HepG2 (cell line): ENCODE data around the gene LAMA5. TPM values are rescaled to one million over a fixed set of nuclear protein-coding genes. Genes with fewer than 3 reads are reported as not detected.
A peak's percentile ranks its signal among the peaks of the same experiment; 100 is the strongest.

Experiments used
- ATAC-seq: fragments of 200-7000 bp; cut with Tn5 transposase; 3 replicates; pipeline ENCODE4 v1.9.1; 2020; ENCODE audit warnings: mild to moderate bottlenecking, moderate library complexity
- BruUV-seq: library from RNA; stranded (reverse); fragments of 400-500 nt; replicated peaks from 2 replicates; lab custom pipeline; 2021; lab: Mats Ljungman, UMichigan
- CTCF ChIA-PET: fragments of 300-600 bp; formaldehyde crosslinking; extraction: SDS; loops from one replicate; lab custom pipeline; 2021; ENCODE audit warnings: low total read pairs, inconsistent platforms, low intra/inter-chr PET ratio; lab: Yijun Ruan, JAX
- POLR2A ChIA-PET: fragments of 350-600 bp; sonication (Branson Sonifier 250); formaldehyde crosslinking; loops from one replicate; lab custom pipeline; 2020; ENCODE audit warnings: antibody characterized with exemption, inconsistent platforms; lab: Yijun Ruan, JAX
- DNase-seq: peaks from one replicate; pipeline ENCODE4 v3.0.0-alpha.2; 2015; ENCODE audit warnings: low spot score
- FAIRE-seq: peaks from 3 replicates; lab custom pipeline; 2011; peaks lifted over from hg19 to GRCh38; lab: Jason Lieb, UNC
- H2AFZ ChIP-seq: one replicate; pipeline ENCODE4 v1.6.1; 2011; ENCODE audit warnings: low read length, inconsistent platforms
- H3K27ac ChIP-seq: fragments of 300-600 bp; 3 replicates; pipeline ENCODE4 v1.8.0; 2011; ENCODE audit warnings: mixed run types, mild to moderate bottlenecking, mixed read lengths, low read length, inconsistent platforms; ENCODE audit not compliant: insufficient read depth; ENCODE audit errors: extremely low read length
- H3K27me3 ChIP-seq, 2 experiments: fragments of 200-600 bp in 1 of 2; 2 replicates in 1 of 2; 3 replicates in 1 of 2; pipeline versions ENCODE4 v1.6.0 to v1.8.0; 2011; ENCODE audit warnings: low read length in 2 of 2, mild to moderate bottlenecking in 2 of 2, moderate library complexity in 2 of 2, inconsistent platforms in 1 of 2; ENCODE audit not compliant: insufficient read depth in 2 of 2, control insufficient read depth in 1 of 2
- H3K36me3 ChIP-seq, 2 experiments: fragments of 200-600 bp in 1 of 2; replicated peaks in 1 of 2; 2 replicates in 1 of 2; 3 replicates in 1 of 2; pipeline versions ENCODE4 v1.5.1 to v1.8.0; 2011; ENCODE audit warnings: low read length in 2 of 2, inconsistent platforms in 1 of 2; ENCODE audit not compliant: insufficient read depth in 2 of 2, control insufficient read depth in 1 of 2
- H3K4me1 ChIP-seq: 2 replicates; pipeline ENCODE4 v1.5.1; 2012; ENCODE audit warnings: low read length, inconsistent platforms; ENCODE audit not compliant: insufficient read depth
- H3K4me2 ChIP-seq: 2 replicates; pipeline ENCODE4 v1.6.0; 2011; ENCODE audit warnings: low read depth, low read length, inconsistent platforms
- H3K4me3 ChIP-seq, 3 experiments: fragments of 200-600 bp in 1 of 3; sonication (generic), shearing (Covaris generic) in 1 of 3; replicated peaks in 1 of 3; 2 replicates each; pipeline ENCODE4 v1.5.1; 2011 to 2016; ENCODE audit warnings: low read length in 3 of 3, inconsistent platforms in 2 of 3, low read depth in 2 of 3, mild to moderate bottlenecking in 2 of 3, control low read depth in 1 of 3, mixed read lengths in 1 of 3; ENCODE audit not compliant: insufficient read depth in 1 of 3
- H3K79me2 ChIP-seq: one replicate; pipeline ENCODE4 v1.6.1; 2011; ENCODE audit warnings: low read length, inconsistent platforms; ENCODE audit not compliant: insufficient read depth
- H3K9ac ChIP-seq: 2 replicates; pipeline ENCODE4 v1.6.0; 2011; ENCODE audit warnings: mild to moderate bottlenecking, low read depth, low read length, inconsistent platforms; ENCODE audit not compliant: insufficient read depth
- H3K9me3 ChIP-seq: 2 replicates; pipeline ENCODE4 v1.5.1; 2012; ENCODE audit warnings: mild to moderate bottlenecking, low read length
- H4K20me1 ChIP-seq: 2 replicates; pipeline ENCODE4 v1.6.0; 2011; ENCODE audit warnings: inconsistent platforms, mild to moderate bottlenecking, low read length, moderate library complexity; ENCODE audit not compliant: insufficient read depth
- ATAD3A ChIP-seq: sonication (generic); formaldehyde crosslinking; IDR thresholded peaks from 2 replicates; pipeline ENCODE4 v1.4.0; 2020; ENCODE audit warnings: missing genetic modification reagents
- E2F2 ChIP-seq: sonication (generic); formaldehyde crosslinking; IDR thresholded peaks from 2 replicates; pipeline ENCODE4 v1.4.0; 2020; ENCODE audit warnings: missing genetic modification reagents, borderline replicate concordance
- HNRNPL ChIP-seq: fragments of 200-400 bp; formaldehyde crosslinking; IDR thresholded peaks from 2 replicates; pipeline ENCODE4 v1.6.1; 2017; ENCODE audit warnings: mild to moderate bottlenecking, low read depth, low read length
- NFE2L2 ChIP-seq: fragments of 150-350 bp; IDR thresholded peaks from 2 replicates; pipeline ENCODE4 v1.6.1; 2014; ENCODE audit warnings: low read length
- PAX8 ChIP-seq: sonication (generic); formaldehyde crosslinking; IDR thresholded peaks from 2 replicates; pipeline ENCODE4 v1.8.0; 2022; ENCODE audit warnings: mild to moderate bottlenecking, missing genetic modification reagents, borderline replicate concordance
- POLR2G ChIP-seq: fragments of 200-400 bp; formaldehyde crosslinking; IDR thresholded peaks from 2 replicates; pipeline ENCODE4 v1.6.1; 2018; ENCODE audit warnings: mild to moderate bottlenecking, low read depth, low read length, moderate library complexity
- PRDM15 ChIP-seq: sonication (generic); formaldehyde crosslinking; IDR thresholded peaks from 2 replicates; pipeline ENCODE4 v1.4.0; 2020; ENCODE audit warnings: missing genetic modification reagents
- PRMT3 ChIP-seq: sonication (generic); formaldehyde crosslinking; IDR thresholded peaks from 2 replicates; pipeline ENCODE4 v1.8.1; 2022; ENCODE audit warnings: low read depth, mild to moderate bottlenecking, moderate library complexity, missing genetic modification reagents, borderline replicate concordance
- RARG ChIP-seq: sonication (generic); formaldehyde crosslinking; IDR thresholded peaks from 2 replicates; pipeline ENCODE4 v1.4.0; 2020; ENCODE audit warnings: low read depth, mild to moderate bottlenecking, missing genetic modification reagents
- ZFP82 ChIP-seq: sonication (generic); formaldehyde crosslinking; IDR thresholded peaks from 2 replicates; pipeline ENCODE4 v1.5.1; 2020; ENCODE audit warnings: mild to moderate bottlenecking, missing genetic modification reagents, borderline replicate concordance
- ZKSCAN5 ChIP-seq: sonication (generic); formaldehyde crosslinking; IDR thresholded peaks from 2 replicates; pipeline ENCODE4 v1.5.1; 2020; ENCODE audit warnings: mild to moderate bottlenecking, missing genetic modification reagents
- ZNF335 ChIP-seq: sonication (generic); formaldehyde crosslinking; IDR thresholded peaks from 2 replicates; pipeline ENCODE4 v1.4.0; 2020; ENCODE audit warnings: missing genetic modification reagents
- ZNF441 ChIP-seq: sonication (generic); formaldehyde crosslinking; IDR thresholded peaks from 2 replicates; pipeline ENCODE4 v1.7.0; 2021; ENCODE audit warnings: missing genetic modification reagents, borderline replicate concordance
- ZNF503 ChIP-seq: sonication (generic); formaldehyde crosslinking; IDR thresholded peaks from 2 replicates; pipeline ENCODE4 v1.4.0; 2020; ENCODE audit warnings: missing genetic modification reagents
- WGBS: methylation state at CpG from one replicate; pipeline ENCODE4 v1.1.6; 2017; ENCODE audit warnings: low lambda C conversion rate; 5-methylcytosine and 5-hydroxymethylcytosine counted together
- in situ Hi-C: cut with HindIII; loops from 2 replicates; pipeline ENCODE4 v1.10.0; 2017; ENCODE audit warnings: low pct_unique_long_range_greater_than_20kb; ENCODE audit not compliant: extremely low pct_ligation_motif_present
- intact Hi-C: fragments of 100-400 bp; cut with micrococcal nuclease; formaldehyde crosslinking; loops from one replicate; pipeline ENCODE4 v1.10.0; 2022; ENCODE audit not compliant: unreplicated experiment
- polyA plus RNA-seq, 8 experiments: library from polyadenylated mRNA; depleted of rRNA in 3 of 8; stranded (reverse) in 7 of 8; unstranded in 1 of 8; fragments of >200 nt; fragmentation: Illumina TruSeq in 4 of 8; extraction: Trizol in 4 of 8; gene quantifications; 2 replicates each; pipeline versions ENCODE4 v1.2.1 to v1.2.3, GENCODE V29; 2011 to 2016; ENCODE audit warnings: low read depth in 4 of 8, missing spikeins in 1 of 8, mixed read lengths in 1 of 8; ENCODE audit not compliant: insufficient read depth in 1 of 8
- total RNA-seq, 5 experiments: library from RNA; depleted of rRNA; stranded (reverse); fragments of >200 nt; fragmentation: Illumina TruSeq; extraction: Trizol; gene quantifications; 2 replicates each; pipeline ENCODE4 v1.2.3, GENCODE V29; 2016; ENCODE audit warnings: low read depth in 1 of 5
- TF ChIP-seq, protein P1 (sequence below): sonication (generic); formaldehyde crosslinking; IDR thresholded peaks from 2 replicates; pipeline ENCODE4 v1.4.0; 2020; ENCODE audit warnings: mild to moderate bottlenecking, missing genetic modification reagents

LAMA5 gene
- total and polyA plus RNA-seq, 2 of the 13 experiments (the other 11 are each of a cell fraction or from before 2014, with no cell fraction given) = 21.0 to 44.7 TPM

DNA sequence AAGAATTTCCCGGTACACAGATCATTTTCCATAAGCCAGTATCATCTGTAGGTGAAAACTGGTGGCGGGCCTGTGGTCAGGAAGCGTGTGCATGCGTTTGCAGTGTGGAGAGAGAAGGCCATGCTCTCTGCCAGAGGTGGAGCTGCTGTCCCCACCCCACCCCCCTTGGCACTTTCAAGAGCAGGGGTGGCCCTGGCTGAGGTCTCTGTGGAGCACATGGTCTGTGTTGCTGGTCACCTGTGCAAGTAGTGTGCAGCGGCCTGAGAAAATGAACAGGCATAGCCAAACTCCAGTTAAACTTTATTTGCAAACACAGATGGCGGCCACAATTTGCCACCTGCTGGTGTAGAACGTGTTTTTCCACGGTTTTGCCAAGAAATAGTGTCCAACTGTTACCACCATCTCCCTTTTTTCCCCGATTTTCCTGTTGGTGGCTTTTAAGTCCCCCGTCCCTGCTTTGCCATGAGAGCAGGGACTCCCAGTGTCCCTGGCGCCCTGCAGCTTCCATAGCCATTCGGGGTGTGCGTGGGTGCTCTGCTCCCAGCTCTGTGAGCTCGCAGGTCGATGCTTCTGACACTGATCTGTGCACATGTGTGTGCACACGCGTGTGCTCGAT, 61.9 kb downstream of the LAMA5 start:
- peaks cover 25% of the 10 kb centered on the region for H4K20me1 ChIP-seq
- ATAC-seq = peak; percentile 0; the same call in 1 of the 3 replicates
- peaks cover 32 to 57% of the 10 kb centered on the region in 2 experiments for H3K36me3 ChIP-seq
- peak; percentile 66 for FAIRE-seq
- ChIA-PET POLR2A (interaction anchor here (0.8 to 8.3 kb wide), 6 partner anchors 13 to 82 kb away, joined by 3 to 187 read pairs (median 4); partner anchors contain the start of genes LAMA5 and RPS21), CTCF (interaction anchor here (2.0 to 6.1 kb wide), 2 partner anchors 71 to 78 kb away, joined by 4 to 73 read pairs; no protein-coding TSS in a partner anchor)
- no peak overlapping the region for H2AFZ ChIP-seq
- 82% methylated on average over 18 of the region's 18 CpGs for WGBS
- BruUV-seq = TSS peak; percentile 53
- in situ Hi-C loops (no loop called here), intact Hi-C loops (no loop called here)
- DNase-seq = peak; percentile 61
- peak overlapping the region in 2 of 3 experiments; percentile 93 to 98; a peak in 5 of 6 replicates for H3K4me3 ChIP-seq
- H3K9me3 ChIP-seq = no peaks in the 10 kb centered on the region
- peaks cover 32% of the 10 kb centered on the region for H3K79me2 ChIP-seq
- peak overlapping the region; percentile 99 for H3K4me2 ChIP-seq
- no peaks in the 10 kb centered on the region; a peak in 1 of 5 replicates for H3K27me3 ChIP-seq
- H3K9ac ChIP-seq = peak overlapping the region; percentile 91
- H3K27ac ChIP-seq = peak overlapping the region; percentile 97
- peaks cover 38% of the 10 kb centered on the region for H3K4me1 ChIP-seq
- TF ChIP-seq HNRNPL (0 out of 2 replicates have a peak, but pooled peaks have one; percentile 13), ZNF441 (no peak; the same call in 1 of the 2 replicates), ATAD3A (CRISPR knock-in tag) (no peak), POLR2G (peak; percentile 60), RARG (no peak), E2F2 (no peak), ZNF335 (no peak; the same call in 1 of the 2 replicates), ZKSCAN5 (CRISPR knock-in tag) (no peak), PAX8 (CRISPR knock-in tag) (no peak), PRDM15 (CRISPR knock-in tag) (no peak), NFE2L2 (no peak), ZFP82 (CRISPR knock-in tag) (no peak), PRMT3 (CRISPR knock-in tag) (no peak), ZNF503 (no peak)
- TF ChIP-seq, protein P1, sequence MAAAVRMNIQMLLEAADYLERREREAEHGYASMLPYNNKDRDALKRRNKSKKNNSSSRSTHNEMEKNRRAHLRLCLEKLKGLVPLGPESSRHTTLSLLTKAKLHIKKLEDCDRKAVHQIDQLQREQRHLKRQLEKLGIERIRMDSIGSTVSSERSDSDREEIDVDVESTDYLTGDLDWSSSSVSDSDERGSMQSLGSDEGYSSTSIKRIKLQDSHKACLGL (CRISPR knock-in tag) = peak; percentile 45; the same call in 1 of the 2 replicates
